Muscle layer of colon (tissue), 2 donors: ENCODE results near the gene CBLL1.

Experiments used
- H3K27ac ChIP-seq: one replicate; pipeline ENCODE4 v1.7.0; 2013; ENCODE audit warnings: low read depth, mild to moderate bottlenecking, low read length, moderate library complexity
- H3K27me3 ChIP-seq, 2 donors: one replicate each; pipeline ENCODE4 v1.7.0; 2013; ENCODE audit warnings: low read length in 2 of 2, mild to moderate bottlenecking in 2 of 2; ENCODE audit not compliant: insufficient read depth in 2 of 2, control insufficient read depth in 1 of 2
- H3K36me3 ChIP-seq: one replicate; pipeline ENCODE4 v1.7.0; 2013; ENCODE audit warnings: mild to moderate bottlenecking, low read length; ENCODE audit not compliant: insufficient read depth
- H3K4me1 ChIP-seq: one replicate; pipeline ENCODE4 v1.7.0; 2013; ENCODE audit warnings: mild to moderate bottlenecking, low read length; ENCODE audit not compliant: insufficient read depth
- H3K4me3 ChIP-seq, 2 donors: one replicate each; pipeline ENCODE4 v1.7.0; 2013; ENCODE audit warnings: low read length in 2 of 2, low read depth in 1 of 2, mild to moderate bottlenecking in 1 of 2, moderate library complexity in 1 of 2
- H3K9ac ChIP-seq: one replicate; pipeline ENCODE4 v1.7.0; 2013; ENCODE audit warnings: low read length
- H3K9me3 ChIP-seq: one replicate; pipeline ENCODE4 v1.7.0; 2013; ENCODE audit warnings: mild to moderate bottlenecking, low read length
- donor health status: abdominal sarcoma.
- donor health status: Adenocarcinoma of cecum.

Gene CBLL1

DNA sequence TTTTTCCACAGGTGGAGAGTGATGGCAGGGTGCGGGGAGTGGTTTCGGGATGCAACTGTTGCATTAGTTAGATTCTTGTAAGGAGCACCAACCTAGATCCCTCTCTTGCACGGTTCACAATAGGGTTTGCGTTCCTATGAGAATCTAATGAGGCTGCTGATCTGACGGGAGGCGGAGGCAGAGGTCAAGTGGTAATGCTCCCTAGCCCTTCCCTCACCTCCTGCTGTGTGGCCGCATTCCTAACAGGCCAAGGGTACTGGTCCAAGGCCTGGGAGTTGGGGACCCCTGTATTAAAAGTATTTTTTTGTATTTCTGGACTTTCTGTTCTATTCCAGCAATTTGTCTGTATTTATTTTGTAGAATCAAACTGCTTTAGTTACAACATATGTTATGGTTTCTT is 7.2 kb downstream of the CBLL1 start:
- Histone ChIP-seq H3K36me3 (peaks cover 28% of the 10 kb centered on the region), H3K4me1 (peaks cover 11% of the 10 kb centered on the region)

DNA sequence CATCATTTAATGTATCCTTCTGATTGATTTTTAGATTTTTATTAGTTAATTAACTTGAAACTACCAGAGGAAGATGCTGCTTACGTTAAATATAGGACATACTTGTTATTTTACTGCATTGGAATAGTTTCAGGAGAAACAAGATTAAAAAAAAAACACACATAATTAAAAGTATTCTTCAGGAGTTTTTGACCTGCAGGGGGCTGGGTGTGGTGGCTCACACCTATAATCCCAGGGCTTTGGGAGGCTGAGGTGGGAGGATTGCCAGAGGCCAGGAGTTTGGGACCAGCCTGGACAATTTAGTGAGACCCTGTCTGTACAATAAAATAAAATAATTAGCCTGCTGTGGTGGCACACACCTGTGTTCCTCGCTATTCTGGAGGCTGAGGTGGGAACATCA is 10.7 kb downstream of the CBLL1 start:
- H3K27ac ChIP-seq: no peak overlapping the region
- H3K9me3 ChIP-seq: no peaks in the 10 kb centered on the region
- H3K4me3 ChIP-seq: no peak overlapping the region
- no peaks in the 10 kb centered on the region for H3K4me1 ChIP-seq
- H3K27me3 ChIP-seq: no peaks in the 10 kb centered on the region
- no peak overlapping the region for H3K9ac ChIP-seq
- H3K36me3 ChIP-seq: peaks cover 54% of the 10 kb centered on the region

More for the DNA sequence above, 7.2 kb downstream of the CBLL1 start:
- Histone ChIP-seq H3K4me3 (no peak overlapping the region), H3K27me3 (no peaks in the 10 kb centered on the region), H3K27ac (no peak overlapping the region), H3K9ac (no peak overlapping the region), H3K9me3 (no peaks in the 10 kb centered on the region)

DNA sequence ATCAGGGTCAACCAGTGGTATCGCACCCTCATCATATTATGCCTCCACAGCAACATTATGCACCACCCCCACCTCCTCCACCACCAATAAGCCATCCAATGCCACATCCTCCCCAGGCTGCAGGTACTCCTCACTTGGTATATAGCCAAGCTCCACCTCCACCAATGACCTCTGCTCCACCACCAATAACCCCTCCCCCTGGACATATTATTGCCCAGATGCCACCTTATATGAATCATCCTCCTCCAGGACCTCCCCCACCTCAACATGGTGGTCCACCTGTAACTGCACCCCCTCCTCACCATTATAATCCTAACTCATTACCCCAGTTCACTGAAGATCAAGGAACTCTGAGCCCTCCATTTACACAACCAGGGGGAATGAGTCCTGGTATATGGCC is 14.7 kb downstream of the CBLL1 start:
- Histone ChIP-seq H3K36me3 (peaks cover 45% of the 10 kb centered on the region), H3K4me1 (no peaks in the 10 kb centered on the region), H3K27me3 (no peaks in the 10 kb centered on the region), H3K9ac (no peak overlapping the region), H3K9me3 (no peaks in the 10 kb centered on the region), H3K4me3 (no peak overlapping the region), H3K27ac (no peak overlapping the region)

DNA sequence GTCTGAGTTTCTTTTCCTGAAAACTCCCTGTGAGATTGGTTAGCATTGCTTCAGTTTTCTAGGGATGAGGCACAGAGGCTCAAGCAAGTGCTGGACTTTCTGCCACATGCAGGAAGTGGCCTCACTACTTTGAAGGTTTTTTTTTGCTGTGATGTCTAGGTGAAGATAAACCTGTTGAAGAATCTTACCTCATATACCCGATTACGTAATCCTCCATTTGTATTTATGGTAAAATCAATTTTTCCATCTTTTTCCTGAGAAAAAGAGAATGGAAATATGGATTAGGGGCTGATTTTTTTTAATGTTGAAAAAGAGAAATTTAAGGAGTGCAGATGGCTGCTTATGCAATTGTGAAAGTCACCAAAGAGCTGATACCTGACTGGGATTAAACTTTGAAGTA is 23.4 kb downstream of the CBLL1 start:
- Histone ChIP-seq H3K9me3 (no peaks in the 10 kb centered on the region), H3K27me3 (no peaks in the 10 kb centered on the region), H3K9ac (no peak overlapping the region), H3K4me3 (no peak overlapping the region), H3K36me3 (no peaks in the 10 kb centered on the region), H3K27ac (no peak overlapping the region), H3K4me1 (no peaks in the 10 kb centered on the region)

DNA sequence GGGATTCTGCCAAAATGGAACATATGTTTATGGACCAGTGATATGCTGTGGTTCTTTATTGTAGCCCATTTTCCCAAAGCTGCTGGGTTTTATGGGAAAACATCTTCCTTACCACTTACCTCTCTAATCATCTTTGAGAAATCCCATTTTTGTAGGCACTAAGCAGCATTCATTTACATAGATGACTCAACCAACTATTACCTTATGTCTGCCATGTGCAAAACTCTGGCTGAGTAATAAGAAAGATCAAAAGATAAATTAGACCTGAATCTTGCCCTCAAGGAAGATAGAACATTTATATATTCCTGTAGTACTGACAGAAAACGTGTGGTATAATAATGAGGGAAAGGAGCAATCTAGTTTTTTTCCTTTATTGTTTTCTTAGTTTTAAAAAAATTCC is 24.3 kb downstream of the CBLL1 start:
- no peaks in the 10 kb centered on the region for H3K36me3 ChIP-seq
- H3K4me1 ChIP-seq: no peaks in the 10 kb centered on the region
- H3K4me3 ChIP-seq: no peak overlapping the region
- no peaks in the 10 kb centered on the region for H3K27me3 ChIP-seq
- no peak overlapping the region for H3K27ac ChIP-seq
- no peak overlapping the region for H3K9ac ChIP-seq
- H3K9me3 ChIP-seq: no peaks in the 10 kb centered on the region

DNA sequence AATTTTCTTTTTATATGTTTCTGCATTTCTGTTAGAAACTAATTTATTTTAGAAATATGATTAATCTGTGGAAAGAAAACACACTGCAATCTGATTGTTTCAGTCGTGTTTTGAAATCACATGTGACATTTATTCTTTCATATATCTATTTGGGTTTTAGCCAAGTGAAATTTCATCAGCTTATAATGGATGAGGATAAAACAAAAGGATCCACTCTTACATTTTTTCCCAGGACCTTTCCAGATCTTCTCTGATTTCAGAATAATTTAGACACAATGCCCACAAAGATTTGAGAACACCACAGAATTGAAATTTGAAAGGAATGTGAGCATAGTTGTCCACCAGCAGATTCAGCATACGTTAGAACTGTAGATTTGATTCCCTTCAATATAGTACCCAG is 29.1 kb downstream of the CBLL1 start:
- H3K27me3 ChIP-seq: no peaks in the 10 kb centered on the region
- no peaks in the 10 kb centered on the region for H3K9me3 ChIP-seq
- H3K4me1 ChIP-seq: peaks cover 4% of the 10 kb centered on the region
- H3K4me3 ChIP-seq: no peak overlapping the region
- H3K9ac ChIP-seq: no peak overlapping the region
- H3K27ac ChIP-seq: no peak overlapping the region
- H3K36me3 ChIP-seq: no peaks in the 10 kb centered on the region

DNA sequence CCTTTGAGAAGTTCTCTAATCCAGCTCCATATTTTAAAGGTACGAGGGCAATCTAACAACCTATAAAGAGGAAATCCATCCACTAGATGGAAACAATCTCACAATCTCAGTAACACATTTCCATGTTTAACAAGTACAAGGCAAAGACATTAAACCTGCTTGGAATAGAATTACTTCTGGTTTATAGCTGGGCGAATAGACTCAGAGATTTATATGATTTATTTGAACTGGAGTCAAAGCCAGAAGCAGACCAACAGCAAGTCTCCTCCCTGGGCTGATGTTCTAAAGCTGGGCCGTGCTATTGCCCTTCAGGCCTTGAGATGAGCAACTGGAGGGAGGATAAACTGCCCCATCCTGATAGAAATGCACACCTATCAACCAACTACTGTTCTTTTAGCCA is 33.8 kb downstream of the CBLL1 start:
- Histone ChIP-seq H3K9me3 (no peaks in the 10 kb centered on the region), H3K36me3 (no peaks in the 10 kb centered on the region), H3K9ac (no peak overlapping the region), H3K27me3 (no peaks in the 10 kb centered on the region), H3K4me1 (peaks cover 33% of the 10 kb centered on the region), H3K4me3 (no peak overlapping the region), H3K27ac (peak overlapping the region; percentile 60)

DNA sequence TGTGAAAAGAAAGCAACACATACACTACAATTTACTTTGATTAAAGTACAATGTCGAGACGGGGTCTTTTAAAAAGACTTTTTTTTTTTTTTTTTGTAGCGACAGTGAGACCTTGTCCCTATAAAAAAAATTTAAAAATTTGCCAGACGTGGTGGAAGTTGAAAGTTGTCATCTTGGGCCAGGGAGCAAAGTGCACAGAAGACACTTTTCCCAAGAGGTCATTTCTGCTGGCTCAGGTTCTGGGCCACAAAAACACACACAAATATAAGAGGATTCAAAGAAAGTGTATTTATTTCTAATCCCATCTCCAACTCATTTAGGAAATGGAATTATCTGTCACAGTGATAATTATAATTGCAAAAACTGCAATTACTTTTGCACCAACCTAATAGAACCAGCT is 34.3 kb downstream of the CBLL1 start:
- Histone ChIP-seq H3K9me3 (no peaks in the 10 kb centered on the region), H3K9ac (no peak overlapping the region), H3K27ac (peak overlapping the region; percentile 60), H3K27me3 (no peaks in the 10 kb centered on the region), H3K36me3 (no peaks in the 10 kb centered on the region), H3K4me3 (no peak overlapping the region), H3K4me1 (peaks cover 39% of the 10 kb centered on the region)

DNA sequence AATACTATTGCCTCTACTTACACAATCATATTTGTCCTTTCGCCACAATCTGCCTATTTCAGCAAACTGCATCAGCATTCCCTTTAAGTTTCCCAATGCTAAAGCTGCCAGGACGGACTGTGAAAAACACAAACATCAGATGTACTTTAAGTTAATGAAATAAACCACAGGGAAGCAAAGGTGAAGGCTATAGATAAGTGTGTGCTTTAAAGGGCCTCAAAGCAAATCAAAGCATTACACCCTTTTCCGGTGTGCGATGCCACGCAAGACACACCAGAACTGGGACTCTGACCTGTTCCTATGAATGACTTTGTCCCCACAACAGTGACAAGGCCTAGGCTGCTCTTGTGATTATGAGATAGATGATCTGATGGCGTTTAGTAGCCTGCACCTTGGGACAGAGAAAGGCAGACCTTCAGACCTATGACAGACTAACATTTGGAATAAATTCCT is 35.7 kb downstream of the CBLL1 start:
- H3K9ac ChIP-seq: no peak overlapping the region
- no peaks in the 10 kb centered on the region for H3K36me3 ChIP-seq
- no peaks in the 10 kb centered on the region for H3K9me3 ChIP-seq
- H3K27ac ChIP-seq: peak overlapping the region; percentile 48
- H3K4me1 ChIP-seq: peaks cover 46% of the 10 kb centered on the region
- H3K27me3 ChIP-seq: no peaks in the 10 kb centered on the region
- no peak overlapping the region for H3K4me3 ChIP-seq

DNA sequence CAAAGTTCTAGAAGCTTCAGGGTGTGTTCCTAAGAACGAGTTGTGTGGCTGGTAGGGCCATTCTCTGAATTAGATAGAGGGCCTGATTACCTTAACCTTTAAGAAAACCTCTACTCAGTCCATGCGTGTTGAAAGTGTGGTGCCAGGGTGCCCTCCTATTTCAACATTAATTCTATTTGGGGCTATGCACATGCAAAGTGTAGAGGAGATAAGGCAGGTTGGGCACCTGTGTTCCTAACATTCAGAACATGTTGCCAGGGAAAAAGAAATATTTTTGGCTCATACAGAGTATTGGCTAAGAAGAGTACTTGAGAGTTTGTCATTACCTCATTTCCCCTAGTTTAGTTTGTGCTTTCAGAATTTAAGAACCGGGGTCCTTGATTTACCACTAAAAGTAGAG is 38.4 kb downstream of the CBLL1 start:
- Histone ChIP-seq H3K9me3 (no peaks in the 10 kb centered on the region), H3K27me3 (no peaks in the 10 kb centered on the region), H3K27ac (peak overlapping the region; percentile 12), H3K4me3 (no peak overlapping the region), H3K9ac (no peak overlapping the region), H3K4me1 (peaks cover 66% of the 10 kb centered on the region), H3K36me3 (no peaks in the 10 kb centered on the region)

DNA sequence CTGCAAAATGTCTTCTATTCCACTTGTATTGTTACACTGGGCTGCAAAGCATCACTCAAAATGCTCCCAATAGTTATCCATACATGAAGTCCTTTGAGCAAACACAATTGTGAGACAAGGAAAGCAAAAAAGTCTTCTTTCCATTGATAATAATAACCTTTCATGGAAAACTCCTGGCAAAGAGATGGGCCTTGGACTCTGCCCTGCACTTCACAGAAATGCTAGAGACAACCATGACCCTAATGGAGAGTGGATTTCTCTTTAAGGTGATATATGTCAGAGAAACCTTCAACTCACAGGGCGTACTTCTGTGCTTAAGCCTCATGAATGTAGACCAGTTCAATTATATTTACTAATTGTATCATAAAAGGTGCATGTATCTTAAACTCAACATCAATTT is 39.7 kb downstream of the CBLL1 start:
- Histone ChIP-seq H3K36me3 (no peaks in the 10 kb centered on the region), H3K4me3 (no peak overlapping the region), H3K9ac (no peak overlapping the region), H3K9me3 (no peaks in the 10 kb centered on the region), H3K27ac (no peak overlapping the region), H3K4me1 (peaks cover 66% of the 10 kb centered on the region), H3K27me3 (no peaks in the 10 kb centered on the region)

DNA sequence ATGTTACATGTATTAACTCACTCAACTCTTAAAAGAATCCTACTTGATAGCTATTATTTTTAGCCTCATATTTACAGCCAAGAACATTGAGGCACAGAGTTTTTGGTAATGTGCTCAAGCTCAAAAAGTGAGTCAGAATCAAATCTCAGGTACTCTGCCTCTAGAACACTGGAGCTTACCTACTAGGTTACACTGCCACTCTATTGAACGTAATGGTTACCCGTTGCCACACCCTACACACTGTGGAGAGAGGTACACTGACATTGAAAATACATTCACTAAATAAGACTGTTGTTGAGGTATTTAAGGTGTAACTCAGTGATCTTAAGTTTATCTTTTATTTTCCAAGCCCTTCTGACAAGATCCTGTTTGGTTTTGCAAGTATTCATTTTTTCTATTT is 41.2 kb downstream of the CBLL1 start:
- Histone ChIP-seq H3K27me3 (no peaks in the 10 kb centered on the region), H3K4me3 (no peak overlapping the region), H3K9ac (no peak overlapping the region), H3K9me3 (no peaks in the 10 kb centered on the region), H3K4me1 (peaks cover 52% of the 10 kb centered on the region), H3K36me3 (no peaks in the 10 kb centered on the region), H3K27ac (peak overlapping the region; percentile 57)
